GM21367 (cell line): ENCODE measurements around the gene SUPV3L1.

ENCODE experiments used
- ATAC-seq: cut with Tn5 transposase; IDR thresholded peaks from one replicate; pipeline ENCODE4 v1.9.1; 2021; ENCODE audit not compliant: unreplicated experiment

SUPV3L1 gene

GRCh38 chr10:69201045-69201444, 21.0 kb downstream of the SUPV3L1 start:
- ATAC-seq, result no peak

- no peak for ATAC-seq
These were observed 22.3 kb downstream of the SUPV3L1 start for GRCh38 chr10:69202332-69202731.

GRCh38 chr10:69208761-69209160, 28.7 kb downstream of the SUPV3L1 start:
- ATAC-seq, result no peak

DNA sequence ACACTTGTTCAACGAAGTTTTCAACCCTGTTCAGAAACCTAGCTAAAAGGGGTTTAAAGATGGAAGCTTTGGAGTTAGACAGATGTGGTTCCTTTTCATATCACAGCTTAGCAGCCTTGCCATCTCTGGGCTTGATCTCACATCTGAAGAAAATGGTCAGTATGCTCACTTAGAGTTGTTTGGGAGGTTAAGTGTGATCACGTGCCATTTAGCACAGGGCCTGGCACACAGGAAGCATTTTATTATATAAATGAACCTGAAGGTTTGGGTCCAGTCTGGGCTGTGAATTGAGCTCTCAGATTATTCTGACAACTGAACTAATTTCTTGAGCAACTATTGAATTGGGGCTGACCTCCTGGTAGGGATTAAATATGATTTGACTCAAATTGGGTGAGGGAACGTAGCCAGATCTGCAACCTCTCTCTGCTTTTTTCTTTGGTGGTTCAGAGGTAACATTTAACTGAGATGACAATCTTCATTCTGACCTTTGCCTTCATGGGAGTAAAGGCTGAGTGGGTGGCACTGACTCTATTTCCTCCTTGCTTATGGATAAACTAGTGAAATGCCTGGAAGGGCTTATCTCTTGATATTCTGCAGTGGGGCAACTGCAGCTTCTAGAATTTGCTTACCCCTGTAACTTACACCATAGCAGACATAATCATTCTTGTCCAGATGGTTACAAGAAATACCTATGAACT, 29.9 kb downstream of the SUPV3L1 start:
- no peak for ATAC-seq

GRCh38 chr10:69211104-69211503, 31.1 kb downstream of the SUPV3L1 start:
- no peak for ATAC-seq

GRCh38 chr10:69211524-69211923, 31.5 kb downstream of the SUPV3L1 start:
- ATAC-seq, result no peak

DNA sequence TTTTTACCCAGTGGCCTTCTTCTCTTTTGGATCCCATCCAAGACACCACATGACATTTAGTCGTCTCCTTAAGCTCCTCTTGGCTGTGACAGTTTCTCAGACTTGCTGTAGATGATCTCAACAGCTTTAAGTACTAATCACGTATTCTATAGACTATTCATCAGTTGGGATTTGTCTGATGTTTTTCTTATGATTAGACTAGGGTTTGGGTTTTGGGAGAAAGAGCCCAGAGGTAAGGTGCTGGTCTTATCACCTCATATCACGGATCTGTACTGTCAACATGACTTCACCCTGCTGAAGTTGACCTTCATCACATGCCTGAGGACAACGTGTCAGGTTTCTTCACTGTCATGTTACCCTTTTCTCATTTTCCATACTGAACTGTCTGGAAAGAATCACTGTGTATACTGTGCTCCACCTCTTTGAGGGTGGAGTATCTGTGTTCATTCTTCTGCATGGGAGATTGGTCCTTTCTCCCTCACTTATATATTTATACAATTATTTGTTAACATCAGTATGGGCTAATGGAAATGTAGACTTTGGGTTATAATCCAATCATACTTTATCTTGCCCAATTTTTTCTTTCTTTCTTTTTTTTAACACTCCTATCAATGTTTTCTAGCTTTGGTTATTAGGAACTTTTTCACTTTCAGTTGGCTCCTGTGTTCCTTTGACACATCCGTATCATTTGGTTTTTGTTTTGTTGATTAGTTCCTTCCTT, 33.7 kb downstream of the SUPV3L1 start:
- ATAC-seq, result no peak

- no peak for ATAC-seq
These were observed 34.7 kb downstream of the SUPV3L1 start for GRCh38 chr10:69214666-69215131.

DNA sequence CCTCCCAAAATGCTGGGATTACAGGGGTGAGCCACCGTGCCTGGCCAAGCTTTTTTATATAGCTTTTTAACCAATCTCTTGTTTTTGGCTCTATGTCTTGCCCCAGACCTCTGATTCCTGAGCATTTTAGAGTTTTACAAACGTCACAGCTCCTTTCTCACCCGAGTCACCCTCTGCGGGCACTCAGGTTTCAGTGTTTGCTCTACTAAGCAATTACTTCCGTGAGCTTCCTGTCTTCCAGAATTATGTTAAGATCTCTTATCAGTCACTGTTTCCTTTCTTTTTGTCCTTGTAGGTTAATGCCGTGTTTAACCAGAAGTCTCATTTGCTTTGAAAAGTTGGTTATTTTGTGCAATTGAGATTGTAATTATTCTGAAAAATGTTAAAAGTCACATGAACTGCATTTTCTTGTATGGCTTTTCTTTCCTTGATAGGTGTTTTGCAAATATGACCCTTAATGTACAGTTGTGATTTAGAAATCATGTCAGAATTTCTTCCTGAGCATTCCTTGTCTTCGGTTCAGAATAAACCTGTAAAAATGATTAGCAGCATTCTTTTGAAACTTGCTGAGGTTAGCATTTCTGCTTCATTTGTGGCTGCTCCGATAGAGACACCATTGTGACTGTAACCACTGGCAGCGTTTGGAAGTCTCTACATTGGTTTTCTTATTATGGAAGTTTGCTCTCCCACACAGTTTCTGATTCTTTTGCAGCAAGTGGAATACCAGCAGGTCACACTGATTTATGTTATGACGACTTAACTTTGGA, 35.6 kb downstream of the SUPV3L1 start:
- ATAC-seq, result no peak

DNA sequence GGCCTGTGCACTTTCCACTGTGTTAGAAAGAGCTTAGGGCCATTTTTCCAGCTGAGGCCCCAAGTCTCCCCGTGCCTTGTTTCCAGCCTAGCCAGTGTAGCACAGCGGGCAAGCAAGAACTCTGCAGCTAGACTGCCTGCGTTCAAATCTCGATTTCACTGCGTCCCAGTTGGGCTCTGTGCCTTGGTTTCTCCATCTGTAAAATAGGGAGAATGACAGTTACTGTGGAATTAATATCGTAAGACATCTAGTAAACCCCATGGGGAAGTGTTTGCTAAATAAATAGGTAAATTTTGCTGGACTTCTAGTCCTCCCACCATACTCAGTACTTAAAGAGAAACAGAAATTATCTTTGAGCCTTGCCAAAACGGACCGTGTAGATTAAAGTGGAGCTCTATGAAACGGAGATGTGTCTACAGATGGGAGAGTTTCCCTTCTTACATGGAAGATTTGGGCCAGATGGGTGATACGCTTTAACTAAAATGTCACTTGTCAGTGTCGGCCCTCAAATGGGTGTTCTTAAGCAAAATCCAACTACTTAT, 36.6 kb downstream of the SUPV3L1 start:
- no peak for ATAC-seq

- no peak for ATAC-seq
These were observed 37.2 kb downstream of the SUPV3L1 start for GRCh38 chr10:69217119-69217754.

- ATAC-seq, result no peak
These were observed 38.8 kb downstream of the SUPV3L1 start for GRCh38 chr10:69218831-69219230.

- no peak for ATAC-seq
These were observed 40.0 kb downstream of the SUPV3L1 start, which contains the start of gene HKDC1 for GRCh38 chr10:69220041-69220451. TSS of gene HKDC1 (plus strand) at chr10:69220332. CDS start at chr10:69220436, 104 bp downstream.

DNA sequence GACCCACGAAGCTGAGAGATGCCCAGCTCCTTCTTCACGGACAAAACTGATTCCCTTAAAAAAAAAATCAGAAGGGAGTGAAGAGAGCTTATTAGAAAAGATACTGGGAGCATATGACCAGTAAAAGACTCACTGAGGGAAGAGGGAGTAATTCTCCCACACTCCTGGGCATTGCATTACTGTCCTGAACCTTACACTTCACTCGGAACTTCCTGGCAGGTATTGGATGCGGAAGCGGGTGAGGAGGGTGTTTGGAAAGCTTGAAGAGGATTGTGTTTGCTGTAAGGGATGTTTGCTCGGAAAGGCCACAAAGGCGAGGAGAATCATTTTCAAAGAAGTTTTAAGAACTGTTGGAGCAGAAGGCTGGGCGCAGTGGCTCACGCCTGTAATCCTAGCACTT, 40.5 kb downstream of the SUPV3L1 start:
- no peak for ATAC-seq

DNA sequence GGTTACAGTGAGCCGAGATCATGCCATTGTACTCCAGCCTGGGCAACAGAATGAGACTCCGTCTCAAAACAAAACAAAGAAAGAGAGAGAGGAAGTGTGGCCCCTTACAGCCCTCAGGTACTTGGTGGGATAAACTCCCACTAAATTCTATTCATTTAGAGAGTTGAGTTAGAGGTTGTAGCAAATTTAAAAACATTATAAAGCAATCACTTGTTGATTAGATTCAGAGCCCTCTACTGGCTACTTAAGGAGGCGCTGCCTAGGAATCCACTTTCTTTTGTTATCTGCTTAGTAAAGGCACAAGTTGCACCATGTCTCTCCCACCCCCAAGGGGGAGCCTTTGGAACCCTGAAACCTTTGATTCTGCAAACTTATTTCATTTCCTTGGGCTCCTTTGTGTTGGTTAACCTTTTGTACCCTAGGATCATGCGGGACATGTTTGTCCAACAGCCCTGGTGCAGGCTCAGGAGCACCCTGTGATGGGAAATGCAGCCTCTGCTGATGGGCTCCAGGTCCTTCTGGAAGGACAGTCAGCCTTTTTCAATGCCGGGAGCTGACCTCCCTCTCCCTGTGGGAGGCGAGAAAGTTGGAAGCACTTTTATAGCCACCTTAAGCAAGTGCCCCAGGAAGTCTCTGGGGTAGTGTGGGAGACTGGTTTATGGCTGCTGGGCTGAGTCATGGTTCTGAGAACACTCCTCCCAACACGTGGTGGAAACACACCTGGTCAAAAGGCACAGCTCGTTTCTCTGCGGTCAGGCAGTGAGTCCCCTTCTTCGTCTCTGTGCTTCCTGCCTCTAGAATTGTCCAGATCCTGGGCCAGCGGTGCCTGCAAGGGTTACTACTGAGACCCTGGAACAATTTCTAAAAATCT, 42.4 kb downstream of the SUPV3L1 start:
- ATAC-seq, result peak; percentile 94

- peak; percentile 5 for ATAC-seq
These were observed 43.0 kb downstream of the SUPV3L1 start for GRCh38 chr10:69223028-69223342.

DNA sequence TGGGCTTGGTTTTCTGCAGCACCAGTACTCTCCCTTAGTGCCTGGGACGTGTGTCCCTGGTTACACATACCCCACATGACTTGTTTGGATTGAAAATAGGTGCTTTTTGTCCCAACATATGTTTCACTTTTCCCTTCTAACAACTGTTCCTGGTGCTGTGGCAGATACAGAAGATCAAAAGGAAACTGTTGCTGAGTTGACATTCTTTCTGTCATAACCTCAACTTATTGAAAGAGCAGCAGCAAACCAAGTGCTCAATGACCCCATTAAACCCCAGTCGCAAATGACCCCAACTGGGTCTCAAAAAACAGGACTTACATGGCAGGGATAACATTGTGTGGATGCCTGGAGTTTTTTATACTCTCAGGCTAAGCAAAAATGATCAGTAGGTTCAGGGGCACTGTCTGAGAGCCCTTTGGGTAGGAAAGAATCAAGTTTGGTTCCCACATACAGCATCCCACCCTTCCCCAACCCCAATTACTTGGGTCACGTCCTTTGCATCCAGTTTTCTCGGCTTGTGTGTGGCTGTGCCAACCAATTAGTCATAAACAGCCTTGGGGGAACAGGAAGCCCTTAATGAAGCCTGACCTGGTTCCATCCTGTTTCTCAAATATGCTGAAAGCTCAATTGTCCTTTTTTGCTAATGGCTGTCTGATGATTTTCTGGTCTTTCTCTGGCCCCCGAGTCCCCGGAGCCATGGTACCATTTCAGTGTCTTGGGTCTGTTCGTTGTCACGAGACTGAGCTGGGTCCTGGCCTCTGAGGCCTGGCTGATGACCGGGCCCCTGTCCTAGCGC, 45.0 kb downstream of the SUPV3L1 start:
- no peak for ATAC-seq

GRCh38 chr10:69225681-69226080, 45.6 kb downstream of the SUPV3L1 start:
- no peak for ATAC-seq

GRCh38 chr10:69226919-69227450, 47.0 kb downstream of the SUPV3L1 start:
- no peak for ATAC-seq
